ENCODE results near the gene VIM.

Gene VIM

DNA sequence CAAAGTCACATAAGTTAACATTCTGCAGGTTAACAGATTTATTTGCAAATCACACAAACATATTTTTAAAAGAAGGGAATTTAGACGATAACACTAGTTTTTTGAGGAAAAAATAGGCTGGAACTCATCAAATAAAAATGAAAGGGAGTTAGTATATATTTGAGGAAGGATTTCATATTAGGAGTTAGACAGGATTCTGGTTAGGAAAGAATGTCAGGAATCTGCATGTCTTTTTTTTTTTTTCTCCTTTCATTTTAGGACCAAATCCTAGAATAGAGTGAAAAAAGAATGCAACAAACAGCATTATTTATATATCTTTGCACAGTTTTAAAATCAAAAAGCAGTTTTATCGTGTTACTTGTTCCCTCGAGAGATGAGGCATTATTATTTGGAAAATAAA lies 17.7 kb upstream of the VIM start:
- DNase-seq = no peak

DNA sequence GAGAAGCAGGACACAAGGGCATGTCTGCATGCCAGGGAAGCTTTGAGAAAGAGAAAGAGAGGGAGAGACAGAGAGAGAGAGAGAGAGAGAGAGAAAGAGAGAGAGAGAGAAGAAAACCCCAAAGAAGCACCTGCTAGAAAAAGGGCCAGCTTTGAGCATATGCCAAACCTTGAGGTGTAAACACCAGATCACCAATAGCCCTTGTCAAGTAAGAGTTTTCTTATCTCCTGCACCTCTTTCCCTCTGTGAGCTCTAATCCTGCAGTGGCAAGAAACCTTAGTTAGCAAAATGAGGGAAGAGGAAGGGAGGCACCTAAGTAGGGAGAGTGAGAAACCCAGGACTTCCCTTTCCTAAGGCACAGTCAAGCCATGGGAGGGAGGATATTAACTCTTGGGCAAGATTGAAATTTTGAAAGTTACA lies 15.2 kb upstream of the VIM start:
- DNase-seq = no peak

DNA sequence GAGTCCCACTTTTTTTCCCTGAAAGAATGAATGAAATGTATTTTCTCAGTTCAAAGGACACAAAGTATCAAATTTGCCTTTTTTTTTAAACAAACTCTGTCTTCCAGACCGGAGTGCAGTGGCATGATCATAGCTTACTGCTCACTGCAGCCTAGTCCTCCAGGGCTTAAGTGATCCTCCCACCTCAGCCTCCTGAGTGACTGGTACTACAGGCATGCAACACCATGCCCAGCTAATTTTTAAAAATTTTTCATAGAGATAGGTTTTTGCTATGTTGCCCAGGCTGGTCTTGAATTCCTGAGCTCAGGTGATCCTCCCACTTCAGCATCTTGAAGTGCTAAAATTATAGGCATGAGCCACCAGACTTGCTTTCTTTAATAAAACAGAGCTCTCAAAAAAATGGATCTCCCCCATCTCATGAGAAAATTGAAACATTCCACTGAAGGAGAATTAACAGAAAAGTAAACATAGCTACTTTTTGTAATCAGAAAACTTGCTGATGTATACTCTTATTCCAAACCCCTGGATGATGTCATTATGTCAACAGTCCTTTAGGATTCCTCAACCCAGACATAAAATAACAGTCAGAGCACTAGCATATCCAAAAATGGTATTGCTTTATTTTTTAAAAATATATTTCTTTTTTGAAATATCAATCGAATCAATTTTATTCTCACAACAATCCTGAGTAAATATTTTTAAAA lies 14.2 kb upstream of the VIM start:
- no peak for DNase-seq

DNA sequence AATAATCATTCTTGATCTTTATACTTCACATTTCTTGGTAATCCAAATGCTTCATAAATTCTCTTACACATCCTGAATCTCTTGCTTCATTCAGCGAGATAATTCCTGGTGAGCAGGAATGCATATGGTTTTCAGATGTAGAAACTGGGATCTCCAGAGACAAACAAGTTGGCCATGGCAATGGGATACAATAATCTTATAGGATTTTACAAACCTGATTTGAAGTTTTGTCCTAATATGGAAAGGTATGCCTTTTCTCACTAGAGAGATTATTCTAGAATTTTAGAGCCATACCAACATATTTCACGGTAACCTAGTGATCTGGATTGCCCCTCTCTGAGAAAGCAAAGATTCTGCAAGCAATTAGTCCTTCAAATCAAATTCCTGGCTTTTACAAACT lies 13.5 kb upstream of the VIM start:
- DNase-seq = no peak

DNA sequence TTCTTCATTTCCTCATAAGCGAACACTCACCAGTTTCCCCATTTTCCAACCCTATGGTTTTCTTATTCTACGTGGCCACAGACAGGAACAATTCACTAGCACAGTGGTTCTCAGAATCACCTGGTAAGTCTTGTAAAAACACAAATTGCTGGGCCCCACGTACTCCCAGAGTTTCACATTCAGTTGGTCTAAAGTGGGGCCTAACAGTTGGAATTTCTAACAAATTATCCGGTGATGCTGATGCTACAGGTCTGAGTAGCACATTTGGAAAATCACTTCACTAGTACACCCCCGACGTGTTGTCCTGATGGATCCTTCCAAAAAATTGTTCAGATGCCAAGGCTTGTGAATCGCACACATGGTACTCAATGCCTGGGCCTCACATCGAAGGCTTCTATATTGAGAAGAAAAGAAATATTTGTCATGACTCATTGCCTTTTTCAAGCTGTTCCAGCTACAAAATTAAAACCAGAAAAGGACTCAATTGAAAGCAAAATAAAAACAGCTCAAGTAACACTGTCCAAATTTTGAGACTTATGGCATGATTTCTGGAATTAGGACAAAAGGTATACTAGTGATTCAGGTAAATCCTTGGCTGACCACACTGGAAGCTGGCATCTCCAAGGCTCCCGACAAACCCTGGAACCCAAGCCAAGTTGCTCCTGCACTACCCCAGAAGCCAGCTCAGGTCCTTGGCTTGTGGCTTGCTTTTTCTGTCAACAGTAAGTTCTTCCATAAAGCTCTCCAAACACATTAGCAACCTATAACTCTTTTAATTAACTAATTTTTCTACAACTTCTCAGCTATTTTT lies 12.9 kb upstream of the VIM start:
- DNase-seq = no peak

DNA sequence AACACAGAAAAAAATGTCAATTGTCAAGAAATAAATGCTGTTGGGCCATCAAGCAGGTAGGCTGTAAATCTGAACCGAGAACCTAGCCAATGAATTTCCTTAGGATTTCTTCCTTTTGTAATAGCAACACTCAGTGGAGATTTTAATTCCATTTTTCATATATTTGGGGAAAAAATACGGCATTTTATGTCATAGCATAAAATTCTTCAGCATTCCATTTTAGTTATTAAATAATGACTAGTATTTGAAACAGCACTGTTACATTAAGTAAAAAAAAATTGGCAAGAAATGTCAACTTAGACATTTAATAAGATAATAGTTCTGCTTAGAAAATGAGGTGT lies 12.3 kb upstream of the VIM start:
- DNase-seq = no peak

DNA sequence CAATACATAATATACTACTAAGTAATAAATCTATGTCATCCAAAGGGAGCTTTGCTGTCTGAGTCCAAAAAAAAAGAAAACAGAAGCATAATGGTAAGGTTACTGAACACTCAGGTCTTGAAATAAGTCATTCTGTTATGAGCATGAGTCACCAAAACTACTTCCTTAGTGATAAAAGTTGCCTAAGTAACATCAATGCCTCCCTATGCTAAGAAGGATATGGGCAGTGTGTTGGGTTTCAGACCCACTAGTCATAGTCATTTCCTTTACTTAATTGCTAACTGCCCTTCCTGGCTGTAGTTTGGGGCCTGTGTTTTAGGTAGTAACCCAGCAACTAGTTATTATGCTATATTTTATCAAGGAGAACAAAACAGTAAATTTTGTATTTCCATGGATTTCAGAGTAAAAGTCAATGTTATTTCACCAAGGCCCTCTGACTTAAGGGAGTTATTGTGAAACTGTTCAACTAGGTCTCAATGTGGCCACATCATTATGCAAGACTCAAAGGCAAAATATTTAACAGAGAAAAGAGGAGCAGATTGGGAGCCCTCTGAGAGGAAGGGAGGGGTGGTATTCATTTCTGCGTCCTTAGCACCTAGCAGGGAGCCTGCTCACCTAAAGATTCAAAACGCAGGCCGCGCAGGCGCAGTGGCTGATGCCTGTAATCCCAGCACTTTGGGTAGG lies 11.7 kb upstream of the VIM start:
- DNase-seq = no peak

DNA sequence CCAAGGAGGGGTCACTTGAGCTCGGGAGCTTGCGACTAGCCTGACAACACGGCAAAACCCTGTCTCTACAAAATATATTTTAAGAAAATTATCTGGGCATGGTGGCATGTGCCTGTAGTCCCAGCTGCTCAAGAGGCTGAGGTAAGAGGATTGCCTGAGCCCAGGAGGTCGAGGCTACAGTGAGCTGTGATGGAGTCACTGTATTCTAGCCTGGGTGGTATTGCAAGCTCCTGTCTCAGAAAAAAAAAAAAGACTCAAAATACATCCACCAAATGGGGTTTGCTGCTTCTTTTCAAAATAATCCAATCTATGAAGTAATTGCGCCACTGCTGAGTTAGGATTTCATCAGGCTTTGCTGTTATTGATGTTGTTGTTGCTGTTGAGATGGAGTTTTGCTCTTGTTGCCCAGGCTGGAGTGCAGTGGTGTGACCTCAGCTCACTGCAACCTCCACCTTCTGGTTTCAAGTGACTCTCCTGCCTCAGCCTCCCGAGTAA lies 11.1 kb upstream of the VIM start:
- DNase-seq = no peak

DNA sequence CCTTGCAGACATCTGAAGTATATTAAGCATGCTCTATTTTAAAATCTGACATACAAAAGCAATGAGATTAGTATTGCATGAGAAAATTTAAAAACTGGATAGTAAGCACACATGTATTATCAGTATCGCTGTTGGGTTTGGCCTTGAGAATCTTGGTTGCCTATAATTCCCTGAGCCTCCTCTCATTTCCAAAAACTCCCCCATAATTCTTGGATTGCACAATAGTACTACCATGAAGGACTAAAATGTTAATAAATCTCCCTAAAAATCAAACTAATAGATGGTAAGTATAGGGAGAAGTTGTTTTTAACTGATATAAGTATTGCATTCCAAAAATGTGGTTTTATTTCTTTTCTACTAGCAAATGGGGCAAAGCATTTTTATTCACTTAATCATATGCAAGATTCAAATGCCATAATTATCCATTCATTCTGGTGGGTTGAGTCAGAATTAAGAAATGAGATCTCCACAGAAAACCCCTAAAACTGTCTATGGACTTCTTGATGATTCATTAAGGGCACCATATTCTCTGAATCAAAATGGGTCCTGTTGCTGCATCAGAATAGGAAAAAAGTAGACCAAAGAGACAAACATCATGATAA lies 10.3 kb upstream of the VIM start:
- DNase-seq = no peak

DNA sequence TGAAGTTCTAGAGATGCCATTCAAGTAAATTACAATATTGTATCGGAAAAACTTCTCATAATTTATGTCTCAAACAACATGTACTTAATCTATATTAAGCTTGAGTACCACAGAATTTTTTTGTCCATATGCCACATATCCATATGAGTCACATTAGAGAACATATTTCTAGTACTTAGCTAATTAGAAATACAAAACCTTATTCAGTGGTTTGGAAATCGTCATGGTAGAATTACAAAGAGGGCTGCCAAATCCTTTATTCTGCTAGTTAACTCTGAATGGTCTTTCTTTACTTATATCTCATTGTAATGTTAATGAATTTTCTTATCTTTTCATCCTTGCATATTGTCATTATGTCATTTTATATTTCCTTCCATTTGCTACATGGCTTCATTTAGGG lies 9.0 kb upstream of the VIM start:
- no peak for DNase-seq

DNA sequence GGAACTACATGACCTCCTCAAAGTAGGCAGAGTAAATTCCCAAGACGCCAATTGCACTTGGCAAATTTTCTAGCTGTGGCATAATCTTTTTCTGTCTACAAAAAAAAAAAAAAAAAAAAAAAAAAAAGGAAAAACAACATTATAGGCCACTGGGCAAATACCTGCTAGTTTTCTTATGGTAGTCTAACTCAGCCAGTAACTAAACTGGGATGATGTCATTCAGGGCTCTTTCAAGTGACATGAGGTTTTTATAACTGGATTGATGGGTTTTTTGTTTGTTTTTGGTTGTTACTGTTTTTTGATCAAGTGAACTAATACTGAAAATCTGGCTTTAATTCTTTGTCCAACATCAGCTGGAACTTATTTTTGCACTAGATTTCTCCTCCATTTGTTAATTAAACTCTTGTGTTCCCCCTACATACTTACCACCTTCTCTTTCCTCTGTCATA lies 7.4 kb upstream of the VIM start:
- no peak for DNase-seq

DNA sequence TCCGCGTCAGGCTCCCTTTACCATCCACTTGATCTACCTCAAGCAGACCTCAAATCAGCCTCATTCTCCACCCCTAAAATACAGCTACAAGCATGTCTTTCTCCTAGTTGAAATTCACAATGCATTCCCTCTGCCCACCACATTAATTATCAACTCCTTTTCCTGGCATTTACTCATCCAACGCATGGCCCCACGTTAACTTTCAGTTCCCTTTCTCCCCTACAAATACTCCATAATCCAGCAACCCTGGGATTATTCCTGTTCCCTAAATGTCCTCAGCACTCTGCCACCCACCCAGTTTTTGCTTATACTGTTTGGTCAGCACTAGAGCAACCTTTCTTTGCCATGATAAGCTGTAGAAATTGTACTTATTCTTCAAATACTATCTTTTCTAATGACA lies 5.7 kb upstream of the VIM start:
- DNase-seq = no peak

DNA sequence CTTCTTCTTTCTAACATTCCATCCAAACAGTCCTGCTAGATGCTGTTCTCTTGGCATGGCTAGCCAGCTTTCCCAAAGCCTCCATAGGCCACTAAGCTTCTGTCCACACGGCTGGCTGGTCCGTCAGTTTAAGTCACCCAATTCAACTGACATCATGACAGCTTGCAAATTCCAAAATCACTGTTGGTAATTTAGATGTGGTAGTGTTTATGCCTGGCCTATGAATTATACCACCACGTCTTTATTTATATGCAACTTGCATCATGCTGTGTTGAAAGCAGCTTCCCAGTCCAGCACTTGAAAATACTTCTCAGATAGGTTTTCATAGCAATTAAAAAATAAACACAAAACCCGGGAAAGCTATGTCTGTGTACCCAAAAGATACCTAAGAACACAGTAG lies 2.2 kb upstream of the VIM start:
- no peak for DNase-seq

DNA sequence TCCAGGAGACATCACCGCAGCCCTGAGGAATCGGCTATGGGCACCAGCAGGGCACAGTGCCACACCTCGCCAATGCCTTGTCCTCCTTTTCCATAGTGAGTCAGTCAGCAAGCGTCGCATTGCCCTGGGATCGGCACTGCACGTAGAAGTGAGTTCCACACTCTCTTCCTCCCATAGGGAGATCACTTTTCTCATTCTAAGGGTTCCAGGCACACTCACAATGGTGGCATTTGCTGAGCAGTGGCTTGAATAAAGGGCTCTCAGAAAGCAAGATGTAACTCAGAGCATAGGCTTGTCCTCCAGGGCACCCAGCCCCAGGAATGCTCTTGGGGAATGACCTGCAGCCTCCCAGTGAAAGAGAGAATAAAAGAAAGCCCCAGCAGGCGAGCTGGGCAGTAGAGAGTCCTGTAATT lies 1.1 kb upstream of the VIM start:
- DNase-seq = no peak

DNA sequence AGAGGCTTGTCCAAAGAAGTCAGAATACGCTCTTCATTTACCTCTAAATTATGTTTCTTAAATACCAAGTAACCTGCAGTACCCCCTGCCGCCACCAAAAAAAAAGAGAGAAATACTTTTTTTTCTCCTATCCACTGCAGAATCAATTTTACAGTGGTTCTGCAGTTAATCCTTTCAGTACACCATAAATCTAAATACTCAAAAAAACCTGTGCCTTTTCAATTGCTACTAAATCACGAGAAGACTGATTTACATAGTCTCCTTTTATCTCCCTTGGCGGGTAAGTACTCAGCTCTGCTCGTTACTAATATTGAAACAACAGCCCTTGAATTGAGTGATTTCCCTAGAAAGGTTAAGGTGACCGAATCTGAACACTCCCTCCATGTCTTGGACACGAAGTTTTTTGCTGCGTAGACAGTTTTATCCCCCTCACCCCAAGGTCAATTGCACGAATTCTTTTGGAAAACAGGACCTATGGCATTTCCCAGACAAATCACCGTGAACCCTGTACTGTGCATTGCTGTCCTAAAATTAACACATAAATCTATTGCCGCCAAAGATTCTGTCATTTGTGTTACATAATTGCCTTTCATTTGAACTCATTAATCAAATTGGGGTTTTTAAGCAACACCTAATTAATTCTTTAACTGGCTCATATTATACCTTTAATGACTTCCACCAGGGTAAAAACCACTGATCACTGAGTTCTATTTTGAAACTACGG lies 512 bp upstream of the VIM start:
- no peak for DNase-seq

DNA sequence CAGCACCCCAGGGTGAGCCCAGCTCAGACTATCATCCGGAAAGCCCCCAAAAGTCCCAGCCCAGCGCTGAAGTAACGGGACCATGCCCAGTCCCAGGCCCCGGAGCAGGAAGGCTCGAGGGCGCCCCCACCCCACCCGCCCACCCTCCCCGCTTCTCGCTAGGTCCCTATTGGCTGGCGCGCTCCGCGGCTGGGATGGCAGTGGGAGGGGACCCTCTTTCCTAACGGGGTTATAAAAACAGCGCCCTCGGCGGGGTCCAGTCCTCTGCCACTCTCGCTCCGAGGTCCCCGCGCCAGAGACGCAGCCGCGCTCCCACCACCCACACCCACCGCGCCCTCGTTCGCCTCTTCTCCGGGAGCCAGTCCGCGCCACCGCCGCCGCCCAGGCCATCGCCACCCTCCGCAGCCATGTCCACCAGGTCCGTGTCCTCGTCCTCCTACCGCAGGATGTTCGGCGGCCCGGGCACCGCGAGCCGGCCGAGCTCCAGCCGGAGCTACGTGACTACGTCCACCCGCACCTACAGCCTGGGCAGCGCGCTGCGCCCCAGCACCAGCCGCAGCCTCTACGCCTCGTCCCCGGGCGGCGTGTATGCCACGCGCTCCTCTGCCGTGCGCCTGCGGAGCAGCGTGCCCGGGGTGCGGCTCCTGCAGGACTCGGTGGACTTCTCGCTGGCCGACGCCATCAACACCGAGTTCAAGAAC lies 1.1 kb downstream of the VIM start:
- peak; percentile 58 for DNase-seq

DNA sequence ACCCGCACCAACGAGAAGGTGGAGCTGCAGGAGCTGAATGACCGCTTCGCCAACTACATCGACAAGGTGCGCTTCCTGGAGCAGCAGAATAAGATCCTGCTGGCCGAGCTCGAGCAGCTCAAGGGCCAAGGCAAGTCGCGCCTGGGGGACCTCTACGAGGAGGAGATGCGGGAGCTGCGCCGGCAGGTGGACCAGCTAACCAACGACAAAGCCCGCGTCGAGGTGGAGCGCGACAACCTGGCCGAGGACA lies 1.6 kb downstream of the VIM start:
- DNase-seq = no peak

DNA sequence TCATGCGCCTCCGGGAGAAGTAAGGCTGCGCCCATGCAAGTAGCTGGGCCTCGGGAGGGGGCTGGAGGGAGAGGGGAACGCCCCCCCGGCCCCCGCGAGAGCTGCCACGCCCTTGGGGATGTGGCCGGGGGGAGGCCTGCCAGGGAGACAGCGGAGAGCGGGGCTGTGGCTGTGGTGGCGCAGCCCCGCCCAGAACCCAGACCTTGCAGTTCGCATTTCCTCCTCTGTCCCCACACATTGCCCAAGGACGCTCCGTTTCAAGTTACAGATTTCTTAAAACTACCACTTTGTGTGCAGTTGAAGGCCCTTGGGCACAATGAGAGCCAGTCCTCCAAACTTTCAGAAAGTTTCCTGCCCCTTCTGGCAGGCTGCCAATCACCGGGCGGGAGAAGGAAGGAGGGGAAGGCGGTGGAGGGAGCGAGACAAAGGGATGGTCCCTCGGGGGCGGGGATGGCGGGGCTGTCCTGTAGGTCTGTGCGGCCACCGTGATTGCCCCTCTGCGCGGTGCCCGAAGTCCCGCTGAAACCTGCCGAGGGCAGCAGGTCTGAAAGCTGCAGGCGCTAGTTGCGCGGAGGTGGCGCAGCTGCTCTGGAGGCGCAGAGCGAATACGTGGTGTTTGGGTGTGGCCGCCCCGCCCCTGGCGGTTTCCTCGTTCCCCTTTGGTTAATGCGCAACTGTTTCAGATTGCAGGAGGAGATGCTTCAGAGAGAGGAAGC lies 2.1 kb downstream of the VIM start:
- peak; percentile 89 for DNase-seq

DNA sequence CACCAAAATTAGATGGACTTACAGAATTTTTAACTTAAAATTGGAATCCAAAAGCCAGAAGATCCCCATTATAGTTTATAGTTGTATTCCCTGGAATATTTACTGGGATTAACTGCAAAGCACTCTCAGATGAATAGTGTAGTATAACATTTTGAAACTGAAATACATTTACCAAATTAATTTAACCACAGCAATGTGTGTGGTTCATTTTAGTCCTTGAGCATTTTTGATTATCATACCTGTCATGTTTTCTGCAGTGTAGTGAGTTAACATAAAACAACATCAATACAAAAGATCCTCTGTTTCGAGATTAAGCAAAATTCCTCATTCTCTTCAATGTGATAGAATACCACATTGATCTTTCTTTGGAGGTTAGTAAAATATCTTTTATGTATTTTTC lies 3.7 kb downstream of the VIM start:
- no peak for DNase-seq

DNA sequence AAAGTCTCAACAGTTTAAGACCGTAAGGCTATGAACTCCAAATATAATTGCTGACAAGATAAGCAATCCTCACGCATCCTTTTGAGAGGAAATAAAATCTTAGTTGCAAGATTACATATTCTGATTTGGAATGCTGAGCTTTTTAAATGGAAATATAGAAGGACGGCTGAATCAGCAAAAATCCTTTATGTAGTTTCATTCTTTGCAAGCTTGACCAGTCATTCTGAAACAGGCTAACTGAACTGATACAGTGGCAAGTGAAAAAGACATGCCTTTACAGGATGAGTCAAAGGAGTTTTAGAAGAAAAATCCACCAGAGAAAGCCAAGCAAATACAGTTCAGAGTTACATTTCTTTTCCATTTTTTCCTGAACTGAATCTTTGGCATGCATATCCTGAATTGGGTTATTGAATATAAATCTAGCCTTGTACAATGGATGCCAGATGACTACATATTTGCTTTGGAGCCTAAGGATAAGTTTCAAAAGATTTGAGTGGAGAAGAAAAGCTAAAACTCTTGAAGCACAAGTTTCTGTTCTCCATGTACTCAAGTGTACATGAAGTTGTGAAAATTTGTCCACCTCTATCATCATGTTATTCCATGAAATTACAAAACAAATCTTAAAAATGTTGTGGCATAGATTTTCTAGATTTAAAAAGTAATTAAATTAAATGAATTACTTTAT lies 4.4 kb downstream of the VIM start:
- DNase-seq = no peak

DNA sequence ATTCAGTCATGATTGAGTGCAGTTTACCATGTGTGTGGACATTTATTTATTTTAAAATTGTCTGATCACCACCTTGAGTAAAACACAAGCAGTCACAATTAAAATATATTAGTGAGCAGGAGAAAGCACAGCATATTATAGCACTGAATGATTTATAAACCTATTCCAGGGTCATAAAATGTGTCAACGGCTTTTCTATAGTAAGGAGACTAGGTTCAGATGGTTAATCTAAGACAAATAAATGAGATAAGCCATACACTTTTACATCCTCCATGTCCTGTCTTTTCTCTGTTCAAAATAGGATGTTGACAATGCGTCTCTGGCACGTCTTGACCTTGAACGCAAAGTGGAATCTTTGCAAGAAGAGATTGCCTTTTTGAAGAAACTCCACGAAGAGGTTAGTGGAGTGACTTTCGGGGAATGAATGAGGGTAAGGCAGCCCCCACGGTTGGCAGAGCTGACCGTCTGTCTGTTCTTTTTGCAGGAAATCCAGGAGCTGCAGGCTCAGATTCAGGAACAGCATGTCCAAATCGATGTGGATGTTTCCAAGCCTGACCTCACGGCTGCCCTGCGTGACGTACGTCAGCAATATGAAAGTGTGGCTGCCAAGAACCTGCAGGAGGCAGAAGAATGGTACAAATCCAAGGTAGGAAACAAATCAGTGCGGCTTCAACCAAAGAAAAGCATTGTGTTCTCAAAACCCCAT lies 5.4 kb downstream of the VIM start:
- no peak for DNase-seq
